ENCODE results near the gene KCNB1.
"Not testable (repeated sequence)": the region's sequence is repeated elsewhere in the genome, so short reads cannot be mapped to it uniquely, and the experiment has no call there.

KCNB1 gene

GRCh38 chr20:49409975-49410621, 72.4 kb downstream of the KCNB1 start:
- H3K36me3 ChIP-seq (ENCODE audit: insufficient read depth, low read length); H3K9ac ChIP-seq (ENCODE audit: low read depth, low read length); H3K4me1 ChIP-seq (ENCODE audit: insufficient read depth, low read length); H3K9me3 ChIP-seq (ENCODE audit: control insufficient read depth, insufficient read depth, low read length): not testable (repeated sequence)

GRCh38 chr20:49409302-49409974, 73.0 kb downstream of the KCNB1 start:
- no peak overlapping the region for H3K9ac ChIP-seq (ENCODE audit: low read depth, low read length)
- no peaks in the 10 kb centered on the region for H3K36me3 ChIP-seq (ENCODE audit: insufficient read depth, low read length)
- H3K9me3 ChIP-seq (ENCODE audit: control insufficient read depth, insufficient read depth, low read length) = no peaks in the 10 kb centered on the region
- no peaks in the 10 kb centered on the region for H3K4me1 ChIP-seq (ENCODE audit: insufficient read depth, low read length)

GRCh38 chr20:49408509-49409104, 73.9 kb downstream of the KCNB1 start:
- Histone ChIP-seq H3K9ac (ENCODE audit: low read depth, low read length) (no peak overlapping the region), H3K9me3 (ENCODE audit: control insufficient read depth, insufficient read depth, low read length) (no peaks in the 10 kb centered on the region), H3K36me3 (ENCODE audit: insufficient read depth, low read length) (no peaks in the 10 kb centered on the region), H3K4me1 (ENCODE audit: insufficient read depth, low read length) (no peaks in the 10 kb centered on the region)

GRCh38 chr20:49406666-49407065, 75.8 kb downstream of the KCNB1 start:
- no peaks in the 10 kb centered on the region for H3K36me3 ChIP-seq (ENCODE audit: insufficient read depth, low read length)
- peaks cover 3% of the 10 kb centered on the region; the same call in 1 of the 2 replicates for H3K9me3 ChIP-seq (ENCODE audit: control insufficient read depth, insufficient read depth, low read length)
- no peak overlapping the region for H3K9ac ChIP-seq (ENCODE audit: low read depth, low read length)
- H3K4me1 ChIP-seq (ENCODE audit: insufficient read depth, low read length) = no peaks in the 10 kb centered on the region

GRCh38 chr20:49405696-49406095, 76.8 kb downstream of the KCNB1 start:
- H3K9me3 ChIP-seq (ENCODE audit: control insufficient read depth, insufficient read depth, low read length) = peaks cover 3% of the 10 kb centered on the region; the same call in 1 of the 2 replicates
- H3K36me3 ChIP-seq (ENCODE audit: insufficient read depth, low read length) = no peaks in the 10 kb centered on the region
- no peak overlapping the region for H3K9ac ChIP-seq (ENCODE audit: low read depth, low read length)
- no peaks in the 10 kb centered on the region for H3K4me1 ChIP-seq (ENCODE audit: insufficient read depth, low read length)

- no peaks in the 10 kb centered on the region for H3K36me3 ChIP-seq (ENCODE audit: insufficient read depth, low read length)
- H3K4me1 ChIP-seq (ENCODE audit: insufficient read depth, low read length) = no peaks in the 10 kb centered on the region
- no peak overlapping the region for H3K9ac ChIP-seq (ENCODE audit: low read depth, low read length)
- peaks cover 3% of the 10 kb centered on the region; the same call in 1 of the 2 replicates for H3K9me3 ChIP-seq (ENCODE audit: control insufficient read depth, insufficient read depth, low read length)
Observed at GRCh38 chr20:49405062-49405683, 77.3 kb downstream of the KCNB1 start.

GRCh38 chr20:49404461-49404860, 78.0 kb downstream of the KCNB1 start:
- peaks cover 3% of the 10 kb centered on the region; the same call in 1 of the 2 replicates for H3K9me3 ChIP-seq (ENCODE audit: control insufficient read depth, insufficient read depth, low read length)
- H3K4me1 ChIP-seq (ENCODE audit: insufficient read depth, low read length) = no peaks in the 10 kb centered on the region
- H3K9ac ChIP-seq (ENCODE audit: low read depth, low read length) = no peak overlapping the region
- H3K36me3 ChIP-seq (ENCODE audit: insufficient read depth, low read length) = no peaks in the 10 kb centered on the region

- Histone ChIP-seq H3K4me1 (ENCODE audit: insufficient read depth, low read length) (no peaks in the 10 kb centered on the region), H3K9me3 (ENCODE audit: control insufficient read depth, insufficient read depth, low read length) (peaks cover 3% of the 10 kb centered on the region; the same call in 1 of the 2 replicates), H3K36me3 (ENCODE audit: insufficient read depth, low read length) (no peaks in the 10 kb centered on the region), H3K9ac (ENCODE audit: low read depth, low read length) (no peak overlapping the region)
Observed at GRCh38 chr20:49403911-49404310, 78.6 kb downstream of the KCNB1 start.

- Histone ChIP-seq H3K36me3 (ENCODE audit: insufficient read depth, low read length) (no peaks in the 10 kb centered on the region), H3K9me3 (ENCODE audit: control insufficient read depth, insufficient read depth, low read length) (peaks cover 3% of the 10 kb centered on the region; the same call in 1 of the 2 replicates), H3K9ac (ENCODE audit: low read depth, low read length) (no peak overlapping the region)
Observed at GRCh38 chr20:49403012-49403411, 79.5 kb downstream of the KCNB1 start.

GRCh38 chr20:49400904-49401303, 81.6 kb downstream of the KCNB1 start:
- H3K36me3 ChIP-seq (ENCODE audit: insufficient read depth, low read length) = no peaks in the 10 kb centered on the region
- H3K9me3 ChIP-seq (ENCODE audit: control insufficient read depth, insufficient read depth, low read length) = peaks cover 3% of the 10 kb centered on the region; the same call in 1 of the 2 replicates
- no peaks in the 10 kb centered on the region; the same call in 1 of the 2 replicates for H3K4me1 ChIP-seq (ENCODE audit: insufficient read depth, low read length)
- H3K9ac ChIP-seq (ENCODE audit: low read depth, low read length) = no peak overlapping the region

More at GRCh38 chr20:49403012-49403411, 79.5 kb downstream of the KCNB1 start:
- no peaks in the 10 kb centered on the region for H3K4me1 ChIP-seq (ENCODE audit: insufficient read depth, low read length)

GRCh38 chr20:49400410-49400809, 82.1 kb downstream of the KCNB1 start:
- H3K36me3 ChIP-seq (ENCODE audit: insufficient read depth, low read length) = no peaks in the 10 kb centered on the region
- no peaks in the 10 kb centered on the region; the same call in 1 of the 2 replicates for H3K4me1 ChIP-seq (ENCODE audit: insufficient read depth, low read length)
- H3K9me3 ChIP-seq (ENCODE audit: control insufficient read depth, insufficient read depth, low read length) = peaks cover 3% of the 10 kb centered on the region; the same call in 1 of the 2 replicates
- H3K9ac ChIP-seq (ENCODE audit: low read depth, low read length) = no peak overlapping the region

GRCh38 chr20:49399329-49399728, 83.1 kb downstream of the KCNB1 start:
- peaks cover 3% of the 10 kb centered on the region; the same call in 1 of the 2 replicates for H3K9me3 ChIP-seq (ENCODE audit: control insufficient read depth, insufficient read depth, low read length)
- no peaks in the 10 kb centered on the region for H3K36me3 ChIP-seq (ENCODE audit: insufficient read depth, low read length)
- H3K9ac ChIP-seq (ENCODE audit: low read depth, low read length) = no peak overlapping the region

GRCh38 chr20:49398401-49399144, 83.9 kb downstream of the KCNB1 start:
- Histone ChIP-seq H3K4me1 (ENCODE audit: insufficient read depth, low read length) (no peaks in the 10 kb centered on the region; the same call in 1 of the 2 replicates), H3K9me3 (ENCODE audit: control insufficient read depth, insufficient read depth, low read length) (peaks cover 3% of the 10 kb centered on the region; the same call in 1 of the 2 replicates), H3K9ac (ENCODE audit: low read depth, low read length) (no peak overlapping the region)

More at GRCh38 chr20:49399329-49399728, 83.1 kb downstream of the KCNB1 start:
- H3K4me1 ChIP-seq (ENCODE audit: insufficient read depth, low read length) = no peaks in the 10 kb centered on the region; the same call in 1 of the 2 replicates

GRCh38 chr20:49397525-49397924, 84.9 kb downstream of the KCNB1 start:
- Histone ChIP-seq H3K4me1 (ENCODE audit: insufficient read depth, low read length) (no peaks in the 10 kb centered on the region; the same call in 1 of the 2 replicates), H3K9me3 (ENCODE audit: control insufficient read depth, insufficient read depth, low read length) (no peaks in the 10 kb centered on the region; the same call in 1 of the 2 replicates), H3K36me3 (ENCODE audit: insufficient read depth, low read length) (no peaks in the 10 kb centered on the region), H3K9ac (ENCODE audit: low read depth, low read length) (no peak overlapping the region)

More at GRCh38 chr20:49398401-49399144, 83.9 kb downstream of the KCNB1 start:
- no peaks in the 10 kb centered on the region for H3K36me3 ChIP-seq (ENCODE audit: insufficient read depth, low read length)

Measured in ES-I3 (cell line).